HG03060 (cell line): ENCODE results near the gene OSBPL3.

ENCODE experiments used
- ATAC-seq: cut with Tn5 transposase; IDR thresholded peaks from one replicate; pipeline ENCODE4 v1.9.1; 2021; ENCODE audit warnings: low read depth, moderate number of reproducible peaks; ENCODE audit not compliant: unreplicated experiment

The OSBPL3 gene

DNA sequence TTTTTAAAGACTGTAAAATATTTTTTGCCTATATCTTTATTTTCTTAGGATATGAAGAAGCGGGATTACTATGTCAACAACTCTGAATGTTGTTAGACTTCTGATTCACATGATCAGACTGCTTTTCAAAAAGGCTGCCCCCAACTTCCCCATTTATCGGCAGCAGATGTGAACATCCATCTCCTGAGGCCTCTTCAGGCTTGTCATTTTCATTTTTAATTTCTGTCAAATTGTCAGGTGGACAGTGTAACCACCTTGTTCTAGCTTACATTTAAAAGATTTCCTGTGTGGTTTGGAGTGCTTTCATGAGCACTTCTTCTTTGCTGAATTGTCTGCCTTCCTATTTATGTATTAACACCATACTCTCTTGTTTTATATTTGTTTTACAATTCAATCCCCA, 143.9 kb downstream of the OSBPL3 start:
- ATAC-seq = peak; percentile 86

DNA sequence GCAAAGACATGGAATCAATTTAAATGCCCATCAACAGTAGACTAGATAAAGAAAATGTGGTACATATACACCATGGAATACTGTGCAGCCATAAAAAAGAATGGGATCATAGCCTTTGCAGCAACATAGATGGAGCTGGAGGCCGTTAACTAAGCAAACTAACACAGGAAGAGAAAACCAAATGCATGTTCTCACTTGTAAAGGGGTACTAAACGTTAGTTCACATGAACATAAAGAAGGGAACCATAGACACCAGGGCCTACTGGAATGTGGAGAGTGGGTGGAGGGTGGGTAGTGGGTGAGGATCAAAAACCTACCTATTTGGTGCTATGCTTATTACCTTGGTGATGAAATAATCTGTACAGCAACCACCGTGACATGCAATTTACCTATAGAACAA, 144.3 kb downstream of the OSBPL3 start:
- ATAC-seq = no peak

DNA sequence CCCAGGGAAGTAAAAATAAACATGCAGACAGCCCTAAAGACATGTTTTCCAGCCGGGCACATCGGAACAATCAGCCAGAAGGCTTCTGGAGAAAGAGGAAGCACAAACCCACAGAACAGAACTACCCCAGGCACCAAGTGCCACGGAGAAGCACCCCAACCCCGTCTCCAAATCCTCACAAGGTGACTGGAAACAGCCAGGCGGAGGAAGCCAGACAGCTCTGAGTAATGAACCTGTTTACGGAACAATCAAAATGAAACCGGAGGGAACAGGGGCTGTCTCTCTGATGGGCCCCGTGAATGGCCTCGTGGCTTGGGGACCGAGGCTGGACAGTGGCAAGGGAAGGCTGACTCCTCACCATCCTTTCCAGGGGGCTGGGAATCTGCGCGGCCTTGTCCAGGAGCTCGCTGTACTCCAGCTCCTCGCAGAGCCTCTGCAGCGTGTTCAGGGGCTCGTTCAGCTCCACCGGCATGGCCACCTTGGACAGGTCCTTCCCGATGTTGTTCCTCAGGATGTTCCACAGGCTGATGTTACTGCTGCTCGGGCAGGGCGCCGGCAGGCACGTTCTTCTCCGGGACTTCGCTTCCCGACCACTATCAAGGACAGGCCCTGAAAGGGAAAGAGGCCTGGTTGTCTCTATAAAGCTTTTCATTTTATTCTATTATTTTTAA, 145.7 kb downstream of the OSBPL3 start:
- no peak for ATAC-seq

DNA sequence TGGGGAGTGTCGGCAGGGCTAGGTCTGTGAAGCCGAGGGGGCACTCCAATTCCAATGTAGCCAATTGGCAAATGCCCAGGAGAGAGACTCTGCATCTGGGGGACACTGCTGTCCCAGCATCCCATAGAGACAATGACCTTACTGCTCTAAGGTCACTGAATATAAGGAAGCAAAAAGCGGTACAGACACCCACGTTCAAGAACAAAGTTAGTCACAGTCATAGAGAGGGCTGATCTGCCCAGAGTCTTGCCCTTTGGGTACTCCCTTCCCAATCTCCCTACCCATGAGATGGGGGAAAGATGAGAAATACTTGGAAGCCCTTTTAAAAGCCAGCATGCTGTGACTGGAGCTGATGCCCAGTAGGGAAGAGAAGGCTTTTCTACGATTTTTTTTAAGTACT, 146.4 kb downstream of the OSBPL3 start:
- no peak for ATAC-seq

DNA sequence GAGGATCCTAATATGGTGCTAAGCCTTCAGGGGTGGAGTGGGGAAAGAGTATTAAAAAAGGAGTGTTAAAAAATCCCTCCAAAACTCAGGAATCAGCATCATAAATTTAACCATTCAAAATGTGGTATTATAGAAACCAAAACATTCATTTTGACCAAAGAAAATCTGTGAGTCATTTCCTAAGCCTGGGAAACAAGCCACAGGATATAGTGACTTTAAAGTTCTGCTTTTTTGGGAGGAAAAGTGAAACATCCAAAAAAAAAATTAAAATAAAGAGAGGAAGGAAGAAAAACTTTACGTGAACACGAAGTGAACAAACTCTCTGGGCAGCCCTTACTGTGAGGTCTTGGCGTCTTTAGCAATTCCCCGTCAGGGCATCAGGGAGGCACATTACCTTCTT, 148.7 kb downstream of the OSBPL3 start:
- no peak for ATAC-seq

DNA sequence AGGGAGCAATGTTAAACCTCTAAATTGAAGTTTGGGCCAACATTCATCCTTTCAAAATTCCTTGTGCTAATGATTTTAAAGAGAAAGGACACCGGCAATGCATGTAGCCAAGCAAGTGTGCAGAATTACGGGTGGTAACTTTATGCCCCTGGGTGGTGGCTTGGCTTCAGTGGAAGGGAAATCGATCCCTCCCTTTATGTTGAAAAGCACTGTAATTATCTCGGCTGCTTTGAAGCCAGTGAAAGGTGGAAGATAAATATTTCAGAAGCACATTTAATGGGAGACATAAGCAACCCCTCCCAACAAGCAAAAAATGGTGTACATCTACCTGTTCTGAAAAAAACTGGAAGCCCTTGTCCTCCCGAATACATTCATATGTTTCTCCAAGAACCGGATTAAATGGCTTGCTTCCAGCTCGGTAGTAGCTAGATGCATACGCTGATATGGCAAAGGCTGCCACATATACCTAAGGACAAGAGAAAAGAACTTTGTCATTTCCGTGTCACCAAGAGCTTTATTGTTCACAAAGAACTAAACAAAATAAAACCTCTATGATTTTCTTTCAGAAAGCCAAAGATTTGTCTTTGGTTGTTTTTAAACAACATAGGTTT, 149.4 kb downstream of the OSBPL3 start:
- ATAC-seq = no peak

DNA sequence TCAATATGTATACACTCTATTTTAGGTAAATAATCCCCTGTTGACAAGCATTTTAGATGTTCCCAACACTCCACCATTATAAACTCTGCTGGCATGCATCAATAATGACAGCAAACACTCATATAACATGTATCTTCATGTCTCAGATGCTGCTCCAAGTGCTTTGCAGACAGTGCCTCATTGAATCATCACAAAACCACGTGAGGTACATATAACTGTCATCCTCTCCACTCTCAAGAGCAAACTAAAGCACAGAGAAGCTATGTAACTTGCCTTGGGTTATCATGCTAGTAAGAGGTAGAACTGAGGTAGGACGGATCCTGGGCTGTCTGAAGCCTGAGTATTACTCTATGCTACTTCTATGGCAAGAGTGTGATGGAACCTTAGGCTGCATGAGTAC, 150.2 kb downstream of the OSBPL3 start:
- no peak for ATAC-seq

DNA sequence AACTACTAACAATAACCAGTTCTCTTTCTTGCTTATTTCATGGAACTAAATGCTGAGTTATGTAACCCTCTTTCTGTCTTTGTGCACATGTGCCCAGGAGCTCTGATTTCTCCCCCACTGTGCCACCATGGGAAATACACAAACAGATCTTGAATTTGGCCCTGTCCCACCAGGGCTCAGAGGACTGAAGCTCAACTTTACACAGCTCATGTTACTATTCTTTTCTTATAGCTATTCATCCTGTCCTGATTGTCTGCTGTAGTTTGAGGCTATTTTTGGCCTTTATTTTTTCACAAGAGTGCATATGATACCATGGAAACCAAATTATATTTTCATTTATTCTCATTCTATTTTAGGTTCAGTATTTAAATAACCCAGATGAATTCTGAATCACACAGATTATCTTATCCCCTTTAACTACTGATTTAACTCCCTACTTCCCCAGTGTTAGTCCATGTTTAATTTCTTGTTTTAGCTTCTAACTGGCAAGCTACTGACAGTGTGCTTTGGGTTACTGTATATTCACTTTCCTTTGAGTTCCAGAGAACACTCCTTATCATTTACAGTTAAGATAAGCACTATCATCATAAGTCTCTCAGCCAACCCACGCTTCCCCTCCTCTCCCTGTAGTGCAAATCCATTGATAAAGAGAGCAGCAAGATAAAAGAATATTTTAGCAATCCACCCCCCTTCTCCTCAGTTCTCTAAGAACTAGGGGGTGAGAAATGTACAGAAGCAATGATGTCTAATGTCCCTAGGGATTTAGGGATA, 150.9 kb downstream of the OSBPL3 start:
- ATAC-seq = no peak

DNA sequence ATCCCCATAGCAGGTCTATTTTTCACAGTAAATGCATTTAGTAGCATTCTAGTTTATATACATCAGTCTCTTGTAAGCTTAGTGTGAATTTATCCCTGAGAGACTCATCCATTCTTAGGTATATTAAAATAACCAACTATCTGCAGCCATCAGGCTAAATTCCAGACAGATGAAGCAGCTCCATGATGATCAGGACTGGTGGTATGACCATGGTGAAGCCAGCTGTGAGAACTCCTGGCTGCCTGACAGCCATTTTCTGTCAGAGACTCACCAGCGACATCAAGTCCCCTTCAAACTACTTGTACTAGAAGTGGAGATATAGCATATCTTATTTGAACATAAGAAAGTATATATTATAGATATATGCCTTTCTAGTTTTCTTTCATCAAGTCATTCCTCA, 152.4 kb downstream of the OSBPL3 start:
- no peak for ATAC-seq

DNA sequence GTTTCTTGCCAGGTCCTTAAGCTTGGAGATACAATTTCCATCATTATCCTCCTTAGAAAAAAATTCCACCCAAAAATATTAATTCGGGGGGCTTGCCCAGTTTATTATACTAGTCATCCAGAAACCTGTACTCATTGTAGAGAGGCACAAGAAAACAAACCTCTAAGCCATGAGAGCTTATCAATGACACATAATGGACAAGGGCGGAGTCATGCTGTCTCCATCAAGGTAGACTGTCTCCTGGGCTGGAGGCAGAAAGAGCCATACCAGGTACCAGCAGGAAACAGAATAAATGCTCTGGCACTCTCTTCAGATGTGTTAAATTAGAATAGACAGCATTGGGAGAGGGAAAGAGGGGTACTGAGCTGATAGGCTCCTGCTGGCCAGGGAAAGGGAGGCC, 153.0 kb downstream of the OSBPL3 start:
- ATAC-seq = no peak

DNA sequence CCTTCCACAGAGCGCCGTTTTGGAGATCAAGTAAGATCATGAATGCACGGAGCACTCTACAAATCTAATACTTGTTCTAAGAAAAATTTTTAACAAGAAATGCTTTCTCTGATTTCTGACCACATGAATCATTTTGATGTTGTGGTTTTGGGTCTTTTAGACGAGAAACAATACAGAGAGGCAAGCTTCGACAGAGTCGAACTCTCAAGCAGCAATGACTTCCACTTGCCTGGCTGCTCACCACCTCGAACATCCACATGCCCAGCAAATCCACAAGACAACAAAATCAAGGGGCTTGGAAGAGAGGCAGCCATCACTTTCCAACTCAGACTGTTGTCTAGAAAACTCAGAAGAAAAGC, 153.3 kb downstream of the OSBPL3 start:
- ATAC-seq = no peak

DNA sequence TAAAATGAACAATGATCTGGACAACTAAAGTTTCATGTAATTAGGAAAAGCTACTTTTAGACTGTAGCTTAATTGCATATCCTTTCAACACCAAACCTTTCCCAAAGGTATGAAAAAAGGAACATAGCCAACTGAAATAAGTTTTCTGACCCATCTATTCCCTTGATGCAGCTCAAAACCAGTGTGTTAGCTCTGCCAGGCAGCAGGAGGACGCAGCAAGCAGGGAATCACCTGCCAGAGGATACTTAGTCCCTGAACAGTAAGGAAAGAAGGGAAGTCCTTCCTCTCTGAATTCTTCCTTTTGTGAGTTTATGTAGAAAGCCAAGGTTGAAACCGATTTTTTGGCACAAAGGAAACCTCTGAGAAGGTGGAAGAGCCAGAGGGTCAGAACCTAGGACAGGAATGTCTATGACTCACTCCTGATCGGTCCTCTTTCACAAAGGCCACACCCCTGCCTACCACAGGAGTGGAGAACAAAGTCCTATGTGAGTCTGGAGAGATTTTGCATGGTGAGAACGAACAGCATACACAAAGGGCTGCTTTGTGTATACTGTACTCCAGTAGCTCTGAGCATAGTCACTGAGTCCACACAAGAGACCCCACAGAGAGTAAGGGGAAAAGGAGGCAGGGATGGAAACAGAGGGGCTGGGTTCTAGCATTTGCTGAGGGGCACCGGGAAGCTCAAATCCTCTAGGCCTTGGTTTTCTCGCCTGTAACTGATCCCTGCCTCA, 153.9 kb downstream of the OSBPL3 start:
- ATAC-seq = no peak

DNA sequence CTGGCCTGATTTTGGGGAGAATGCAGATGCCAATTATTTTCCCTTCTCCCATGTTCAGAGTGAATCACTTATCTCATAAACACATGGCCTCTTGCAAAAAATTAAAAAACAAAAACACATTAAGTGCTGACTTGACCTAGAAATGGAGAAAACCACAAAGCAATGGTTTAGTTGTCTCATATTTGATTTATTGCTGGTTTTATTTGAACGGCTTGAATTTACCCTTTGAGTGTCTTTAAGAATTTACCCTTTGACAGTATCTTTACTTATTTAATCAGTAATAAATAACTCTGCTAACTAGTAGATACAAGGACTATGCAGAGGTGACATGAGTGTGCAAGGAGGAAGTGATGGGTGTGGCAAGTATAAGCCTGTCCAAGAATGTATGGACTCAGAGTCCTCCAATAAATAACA, 154.6 kb downstream of the OSBPL3 start:
- ATAC-seq = no peak

DNA sequence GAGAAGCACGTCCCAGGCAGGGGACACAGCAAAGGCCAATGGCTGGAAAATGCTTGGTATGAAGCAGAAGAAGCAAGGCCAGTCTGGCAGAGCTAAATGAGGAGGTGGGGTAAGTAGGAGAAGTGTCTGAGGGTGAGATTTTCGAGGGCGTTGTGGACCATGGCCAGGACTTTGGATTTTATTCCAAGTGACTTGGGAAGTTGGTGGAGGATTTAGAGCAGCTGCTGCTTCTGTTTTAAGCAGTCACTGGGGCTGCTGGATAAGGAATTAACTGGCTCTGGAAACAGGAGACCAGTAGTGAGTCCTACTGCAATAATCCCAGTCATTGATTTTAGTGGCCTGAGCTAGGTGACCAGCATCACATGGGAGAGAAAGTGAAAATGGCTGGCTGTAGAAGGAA, 155.1 kb downstream of the OSBPL3 start:
- ATAC-seq = no peak

DNA sequence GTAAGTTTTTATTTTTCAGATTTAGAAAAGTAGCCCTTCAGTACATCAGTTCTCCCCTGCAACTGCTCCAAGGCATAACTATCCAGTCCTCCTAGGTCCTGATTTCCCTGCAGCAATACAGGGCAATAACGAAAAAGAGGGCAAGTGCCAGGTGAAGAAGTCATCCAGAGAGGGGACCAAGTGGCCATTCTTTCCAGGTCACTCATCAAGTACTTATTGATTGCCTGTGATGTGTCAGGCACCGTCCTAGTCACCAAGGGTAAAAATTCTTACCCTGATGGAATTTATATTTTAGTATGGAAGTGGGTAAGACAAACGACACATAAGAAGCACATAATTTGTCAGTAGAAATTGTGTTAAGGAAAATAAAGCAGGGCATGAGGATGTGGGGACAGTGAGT, 155.6 kb downstream of the OSBPL3 start:
- no peak for ATAC-seq

DNA sequence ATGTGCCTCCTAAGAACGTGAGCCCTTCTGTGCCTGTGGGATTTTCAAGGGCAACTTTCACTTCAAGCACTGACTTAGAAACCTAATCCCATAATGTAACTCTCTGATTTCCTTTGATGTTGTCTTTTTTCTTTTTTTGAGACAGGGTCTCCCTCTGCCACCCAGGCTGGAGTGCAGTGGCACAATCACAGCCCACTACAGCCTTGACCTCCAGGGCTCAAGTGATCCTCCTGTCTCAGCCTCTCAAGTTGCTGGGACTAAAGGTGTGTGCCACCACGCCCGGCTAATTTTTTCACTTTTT, 158.3 kb downstream of the OSBPL3 start:
- no peak for ATAC-seq

DNA sequence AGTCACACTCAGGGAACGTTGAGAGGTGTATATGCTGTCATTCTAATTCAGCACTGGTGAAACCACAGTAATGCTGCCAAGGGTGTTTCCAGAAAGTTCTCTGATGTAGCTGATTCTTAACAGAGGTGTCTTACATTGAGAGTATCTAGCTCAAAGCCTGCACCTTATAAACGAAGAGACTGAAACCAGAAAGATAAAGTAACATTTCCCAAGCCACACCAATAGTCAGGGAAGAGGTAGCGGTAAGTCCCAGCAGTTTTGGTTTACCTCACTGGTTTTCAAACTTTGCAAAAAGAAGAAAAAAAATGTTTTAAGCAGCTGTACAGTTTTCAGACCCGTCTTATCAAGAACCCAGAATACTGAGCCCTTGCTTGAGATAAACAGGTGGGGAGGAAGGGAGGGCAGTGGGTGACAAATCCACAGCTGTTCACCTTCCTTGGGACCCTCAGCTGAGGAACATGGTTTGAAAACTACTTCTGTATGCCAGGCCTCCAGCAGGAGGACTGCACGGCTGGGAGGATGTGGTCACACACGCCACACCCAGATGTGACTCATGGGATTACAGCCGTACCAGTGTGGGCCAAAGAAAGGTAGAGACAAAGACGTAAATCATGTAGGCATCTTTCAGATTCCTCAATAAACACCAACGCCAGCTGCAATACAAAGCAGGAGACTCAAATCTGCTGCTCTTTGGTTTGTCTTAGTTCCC, 158.8 kb downstream of the OSBPL3 start:
- ATAC-seq = peak; percentile 69

DNA sequence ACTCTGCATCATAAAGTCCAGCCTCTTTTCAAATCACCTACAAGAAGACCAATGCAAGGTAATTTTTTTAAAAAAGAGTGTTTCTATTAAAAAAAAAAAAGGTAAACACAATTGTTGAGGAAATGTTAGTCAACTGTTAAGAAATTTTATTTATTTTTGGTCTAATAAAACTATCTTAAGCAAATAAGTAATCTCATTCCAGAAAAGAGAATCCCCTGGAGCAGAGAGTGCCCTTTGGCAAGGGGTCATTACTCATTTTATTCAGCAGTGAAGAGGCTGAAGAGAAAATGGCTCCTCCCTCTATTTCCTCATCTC, 159.3 kb downstream of the OSBPL3 start:
- ATAC-seq = no peak

DNA sequence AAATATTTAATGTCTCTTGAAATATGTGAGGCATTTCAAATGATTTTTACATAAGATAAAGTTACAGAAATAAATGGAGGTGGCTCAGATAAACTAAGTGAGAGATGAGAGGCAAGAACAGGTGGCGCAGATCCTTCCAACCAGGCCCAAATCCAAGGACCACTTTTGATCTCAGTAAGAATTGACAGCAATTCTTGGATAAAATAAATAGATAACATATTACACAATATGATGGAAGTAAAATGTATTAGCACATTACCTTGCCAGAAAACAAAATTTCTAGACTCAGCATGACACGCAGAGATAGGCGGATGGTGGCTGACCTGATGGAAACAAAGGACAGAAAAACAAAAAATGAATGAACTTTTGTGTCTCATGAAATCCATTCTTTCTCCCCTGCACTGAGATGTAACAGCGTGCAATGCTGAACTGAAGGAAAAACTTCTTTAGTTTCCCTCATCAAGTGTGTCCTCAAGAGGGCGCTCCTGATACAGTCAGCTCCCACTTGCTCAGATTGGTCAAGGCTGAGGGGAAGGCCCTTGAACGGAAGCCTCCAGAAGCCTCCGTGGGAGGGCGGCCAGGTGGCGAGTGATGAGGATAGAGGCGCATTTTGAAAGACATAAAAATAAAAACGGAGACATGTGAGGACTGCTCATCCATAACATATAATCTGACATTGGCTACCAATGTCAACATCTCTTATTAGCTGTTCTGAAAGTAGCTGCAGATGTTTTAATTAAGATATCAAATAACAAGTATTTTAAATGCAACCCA, 159.9 kb downstream of the OSBPL3 start:
- ATAC-seq = peak; percentile 37

DNA sequence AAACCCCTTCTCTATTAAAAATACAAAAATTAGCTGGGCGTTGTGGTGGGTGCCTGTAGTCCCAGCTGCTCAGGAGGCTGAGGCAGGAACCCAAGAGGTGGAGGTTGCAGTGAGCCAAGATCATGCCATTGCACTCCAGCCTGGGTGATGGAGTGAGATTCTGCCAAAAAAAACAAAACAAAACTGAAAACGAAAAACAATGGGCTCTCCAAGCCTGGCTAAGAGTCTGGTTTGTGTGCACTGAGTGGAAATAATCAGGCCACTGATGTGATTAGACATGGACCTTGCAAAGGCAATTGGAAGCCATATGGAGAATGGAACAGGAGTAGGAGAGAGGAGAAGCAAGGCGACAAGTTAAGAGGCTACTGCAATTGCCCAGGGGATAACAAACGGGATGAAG, 162.6 kb downstream of the OSBPL3 start:
- ATAC-seq = no peak
